ENCODE measurements around the gene TRAPPC10.

Gene TRAPPC10

DNA sequence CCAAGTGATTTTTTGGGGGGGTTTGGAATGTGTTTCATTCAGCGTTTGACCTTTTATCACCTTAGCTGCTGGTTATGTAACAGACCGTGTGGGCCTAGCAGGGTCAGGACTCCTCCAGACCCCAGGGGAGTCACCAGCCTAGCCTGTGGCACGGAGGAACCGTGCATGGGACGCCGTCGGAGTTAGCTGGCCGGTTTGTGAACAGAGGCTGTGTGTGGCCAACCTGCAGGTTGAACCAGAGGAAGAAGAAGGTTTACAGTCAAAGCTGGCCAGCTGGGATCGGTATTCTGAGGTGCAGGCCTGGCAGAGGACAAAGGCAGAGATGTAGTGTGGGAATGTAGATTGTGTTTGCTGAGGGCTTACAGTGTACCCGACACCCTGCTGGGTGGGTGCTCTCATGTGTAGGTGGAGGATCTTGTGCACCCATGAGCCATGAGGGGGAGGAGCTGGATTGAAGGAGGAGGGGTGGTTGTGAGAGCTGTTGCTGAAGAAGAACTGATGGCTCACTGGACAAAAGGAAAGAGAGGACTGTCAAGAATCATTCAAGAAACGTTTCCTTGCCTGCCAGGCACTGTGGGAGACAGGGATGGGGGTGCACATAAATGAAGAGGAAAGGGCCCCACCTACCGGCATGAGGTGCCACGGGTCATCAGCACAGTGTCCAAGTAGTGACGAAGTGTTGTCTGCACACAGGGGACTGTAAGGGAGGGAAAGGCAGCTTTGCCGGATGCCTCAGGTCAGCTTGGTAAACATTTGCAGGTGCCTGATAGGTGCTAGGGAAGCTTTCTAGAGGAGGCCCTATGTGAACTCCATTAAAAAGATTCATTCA lies 55.1 kb downstream of the TRAPPC10 start:
- H3K36me3 ChIP-seq = peaks cover 85% of the 10 kb centered on the region

DNA sequence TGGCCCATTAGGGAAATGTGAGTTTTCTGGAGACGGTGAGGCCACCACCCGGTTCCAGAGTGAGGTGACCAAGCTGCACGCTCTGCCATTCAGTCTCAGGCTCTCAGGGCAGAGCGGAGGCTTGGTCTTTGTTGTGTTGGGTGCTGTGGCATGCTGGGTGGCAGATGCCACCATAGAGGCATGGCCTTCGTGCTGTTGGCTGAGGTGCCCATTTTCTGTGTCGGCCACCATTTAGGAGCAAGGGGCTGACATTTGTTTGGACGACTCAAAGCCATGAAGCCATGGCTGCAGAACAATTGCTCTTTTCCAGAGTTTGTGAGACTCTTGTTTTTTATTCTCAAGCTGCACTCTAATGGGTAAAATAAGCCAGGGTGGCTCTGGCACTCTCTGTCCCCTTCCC lies 58.3 kb downstream of the TRAPPC10 start:
- no peaks in the 10 kb centered on the region for H3K9me3 ChIP-seq
- H3K36me3 ChIP-seq = peaks cover 89% of the 10 kb centered on the region
- no peak for TF ChIP-seq Cebpa-rat (IDR thresholded peaks at IDR 0.05)
- H3K9ac ChIP-seq = no peak overlapping the region
- H3K4me2 ChIP-seq = no peak overlapping the region
- H3K4me3 ChIP-seq = no peak overlapping the region
- H3K27ac ChIP-seq = no peak overlapping the region
- H3K4me1 ChIP-seq = peaks cover 9% of the 10 kb centered on the region
- H3K27me3 ChIP-seq = no peaks in the 10 kb centered on the region
- peaks cover 47% of the 10 kb centered on the region for H4K20me1 ChIP-seq

More for the DNA sequence above, 55.1 kb downstream of the TRAPPC10 start:
- Histone ChIP-seq H3K4me1 (peaks cover 17% of the 10 kb centered on the region), H3K9ac (no peak overlapping the region), H4K20me1 (peaks cover 36% of the 10 kb centered on the region), H3K27me3 (no peaks in the 10 kb centered on the region), H3K9me3 (no peaks in the 10 kb centered on the region), H3K4me3 (no peak overlapping the region), H3K27ac (no peak overlapping the region), H3K4me2 (no peak overlapping the region)
- no peak for TF ChIP-seq Cebpa-rat (IDR thresholded peaks at IDR 0.05)

GRCh38 chr21:44071359-44072104 lies 59.4 kb downstream of the TRAPPC10 start:
- no peak overlapping the region for H3K4me2 ChIP-seq
- H3K9me3 ChIP-seq = no peaks in the 10 kb centered on the region
- no peak for TF ChIP-seq Cebpa-rat (IDR thresholded peaks at IDR 0.05)
- no peak overlapping the region for H3K9ac ChIP-seq
- 0 out of 2 replicates have a peak, but pooled peaks cover 37% of the 10 kb centered on the region for H4K20me1 ChIP-seq
- no peaks in the 10 kb centered on the region for H3K27me3 ChIP-seq
- H3K27ac ChIP-seq = no peak overlapping the region
- H3K36me3 ChIP-seq = peaks cover 91% of the 10 kb centered on the region
- H3K4me1 ChIP-seq = no peaks in the 10 kb centered on the region
- H3K4me3 ChIP-seq = no peak overlapping the region

- Histone ChIP-seq H3K27ac (no peak overlapping the region), H3K9ac (no peak overlapping the region), H3K27me3 (no peaks in the 10 kb centered on the region), H3K36me3 (peaks cover 91% of the 10 kb centered on the region), H3K4me3 (no peak overlapping the region), H4K20me1 (0 out of 2 replicates have a peak, but pooled peaks cover 33% of the 10 kb centered on the region), H3K4me2 (no peak overlapping the region), H3K9me3 (no peaks in the 10 kb centered on the region), H3K4me1 (no peaks in the 10 kb centered on the region)
- TF ChIP-seq Cebpa-rat (IDR thresholded peaks at IDR 0.05) = no peak
Measured at GRCh38 chr21:44072111-44072510, 60.0 kb downstream of the TRAPPC10 start.

DNA sequence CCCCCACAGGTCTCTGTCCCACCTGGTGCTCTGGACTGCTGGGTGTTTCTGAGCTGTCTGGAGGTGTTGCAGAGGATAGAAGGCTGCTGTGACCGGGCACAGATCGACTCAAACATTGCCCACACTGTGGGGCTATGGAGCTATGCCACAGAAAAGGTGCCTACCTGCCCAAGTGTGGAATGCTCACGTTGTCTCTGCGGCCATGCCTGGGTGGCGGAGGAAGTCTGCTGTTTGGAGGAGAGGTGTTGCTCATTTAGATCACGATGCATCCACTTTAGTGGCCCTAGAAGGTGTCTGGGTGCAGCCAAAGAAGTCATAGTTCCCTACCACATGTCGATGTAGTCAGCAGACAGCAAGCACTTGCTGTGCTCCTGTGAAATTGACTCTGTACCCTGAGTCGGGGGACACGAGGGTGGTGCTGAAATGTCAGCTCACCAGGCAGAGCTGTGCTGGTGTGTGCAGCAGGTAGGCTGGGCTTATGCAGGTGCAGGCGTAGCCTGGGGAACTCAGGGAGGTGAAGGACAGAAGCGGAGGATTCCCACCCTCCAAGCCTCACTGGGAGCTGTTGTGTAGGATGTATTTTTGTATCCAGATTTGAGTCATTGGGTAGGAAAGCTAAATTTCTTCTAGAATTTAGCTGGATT lies 62.3 kb downstream of the TRAPPC10 start:
- Histone ChIP-seq H4K20me1 (0 out of 2 replicates have a peak, but pooled peaks cover 26% of the 10 kb centered on the region), H3K36me3 (peaks cover 85% of the 10 kb centered on the region)

DNA sequence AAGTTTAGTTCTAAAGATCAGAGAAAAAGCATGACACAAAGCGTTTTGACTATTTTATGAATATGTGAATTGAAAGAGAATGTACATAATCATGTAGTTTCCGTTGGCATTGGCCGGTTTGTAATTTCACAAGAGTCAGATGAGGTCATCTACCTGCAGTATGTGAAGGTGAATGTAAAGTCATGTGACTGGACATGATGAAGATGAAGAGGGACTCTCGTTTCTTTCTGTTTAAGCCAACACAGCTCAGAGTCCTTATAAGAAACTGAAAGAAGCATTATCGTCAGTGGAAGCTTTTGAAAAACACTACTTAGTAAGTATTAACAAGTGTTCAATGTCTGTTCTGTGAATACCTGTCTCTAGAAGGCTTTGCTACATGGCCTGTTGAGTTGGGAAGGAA lies 64.2 kb downstream of the TRAPPC10 start:
- Histone ChIP-seq H3K4me3 (no peak overlapping the region), H3K36me3 (peaks cover 84% of the 10 kb centered on the region), H3K27me3 (no peaks in the 10 kb centered on the region), H3K9me3 (no peaks in the 10 kb centered on the region), H3K9ac (no peak overlapping the region), H3K27ac (no peak overlapping the region), H3K4me2 (no peak overlapping the region), H4K20me1 (0 out of 2 replicates have a peak, but pooled peaks cover 26% of the 10 kb centered on the region), H3K4me1 (peaks cover 12% of the 10 kb centered on the region)
- no peak for TF ChIP-seq Cebpa-rat (IDR thresholded peaks at IDR 0.05)

More for the DNA sequence above, 62.3 kb downstream of the TRAPPC10 start:
- Histone ChIP-seq H3K9me3 (no peaks in the 10 kb centered on the region), H3K9ac (no peak overlapping the region), H3K4me1 (peaks cover 12% of the 10 kb centered on the region), H3K4me3 (no peak overlapping the region), H3K4me2 (no peak overlapping the region), H3K27ac (no peak overlapping the region), H3K27me3 (no peaks in the 10 kb centered on the region)
- no peak for TF ChIP-seq Cebpa-rat (IDR thresholded peaks at IDR 0.05)

GRCh38 chr21:44078411-44078981 lies 66.4 kb downstream of the TRAPPC10 start:
- TF ChIP-seq Cebpa-rat (IDR thresholded peaks at IDR 0.05) = no peak
- Histone ChIP-seq H3K36me3 (peaks cover 86% of the 10 kb centered on the region), H4K20me1 (0 out of 2 replicates have a peak, but pooled peaks cover 10% of the 10 kb centered on the region), H3K4me3 (no peak overlapping the region), H3K27me3 (no peaks in the 10 kb centered on the region), H3K27ac (no peak overlapping the region), H3K9ac (peak overlapping the region; percentile 33; the same call in 1 of the 2 replicates), H3K4me1 (peaks cover 23% of the 10 kb centered on the region), H3K4me2 (peak overlapping the region; percentile 48), H3K9me3 (no peaks in the 10 kb centered on the region)

GRCh38 chr21:44079446-44079845 lies 67.3 kb downstream of the TRAPPC10 start:
- Histone ChIP-seq H3K4me2 (no peak overlapping the region), H3K27ac (no peak overlapping the region), H3K9me3 (no peaks in the 10 kb centered on the region), H3K9ac (no peak overlapping the region), H4K20me1 (peaks cover 9% of the 10 kb centered on the region; the same call in 1 of the 2 replicates), H3K4me1 (peaks cover 32% of the 10 kb centered on the region), H3K27me3 (no peaks in the 10 kb centered on the region), H3K4me3 (no peak overlapping the region), H3K36me3 (peaks cover 90% of the 10 kb centered on the region)
- TF ChIP-seq Cebpa-rat (IDR thresholded peaks at IDR 0.05) = no peak

- Histone ChIP-seq H3K9me3 (no peaks in the 10 kb centered on the region), H4K20me1 (peaks cover 10% of the 10 kb centered on the region; the same call in 1 of the 2 replicates), H3K4me2 (no peak overlapping the region), H3K36me3 (peaks cover 90% of the 10 kb centered on the region), H3K27me3 (no peaks in the 10 kb centered on the region), H3K4me3 (no peak overlapping the region), H3K27ac (no peak overlapping the region), H3K4me1 (peaks cover 32% of the 10 kb centered on the region), H3K9ac (no peak overlapping the region)
- no peak for TF ChIP-seq Cebpa-rat (IDR thresholded peaks at IDR 0.05)
Measured at GRCh38 chr21:44079846-44080245, 67.7 kb downstream of the TRAPPC10 start.
